Measurements from ENCODE around the gene ZNF652.
"Not testable (repeated sequence)": the region's sequence is repeated elsewhere in the genome, so short reads cannot be mapped to it uniquely, and the experiment has no call there.

The ZNF652 gene

GRCh38 chr17:49361902-49362722 lies at the start of gene ZNF652:
Gene ZNF652 (minus strand): TSS chr17:49362250. CDS start chr17:49317725, 44,525 bp downstream.
- in situ Hi-C loops (cut with MboI; ENCODE audit: low sequenced_read_pairs), result no loop called here

- in situ Hi-C loops (cut with MboI; ENCODE audit: low sequenced_read_pairs), result loop anchor here (25.0 kb wide), 1 partner anchor 278 kb away; the partner anchor contains the start of gene SPOP
Observed at GRCh38 chr17:49409066-49409465, 47.0 kb upstream of the ZNF652 start.

- in situ Hi-C loops (cut with MboI; ENCODE audit: low sequenced_read_pairs), result loop anchor here (25.0 kb wide), 1 partner anchor 279 kb away; the partner anchor contains the start of gene SPOP
Observed at GRCh38 chr17:49407981-49408501, 46.0 kb upstream of the ZNF652 start.

- in situ Hi-C loops (cut with MboI; ENCODE audit: low sequenced_read_pairs), result loop anchor here (25.0 kb wide), 1 partner anchor 280 kb away; the partner anchor contains the start of gene SPOP
Observed at GRCh38 chr17:49407086-49407485, 45.0 kb upstream of the ZNF652 start.

DNA sequence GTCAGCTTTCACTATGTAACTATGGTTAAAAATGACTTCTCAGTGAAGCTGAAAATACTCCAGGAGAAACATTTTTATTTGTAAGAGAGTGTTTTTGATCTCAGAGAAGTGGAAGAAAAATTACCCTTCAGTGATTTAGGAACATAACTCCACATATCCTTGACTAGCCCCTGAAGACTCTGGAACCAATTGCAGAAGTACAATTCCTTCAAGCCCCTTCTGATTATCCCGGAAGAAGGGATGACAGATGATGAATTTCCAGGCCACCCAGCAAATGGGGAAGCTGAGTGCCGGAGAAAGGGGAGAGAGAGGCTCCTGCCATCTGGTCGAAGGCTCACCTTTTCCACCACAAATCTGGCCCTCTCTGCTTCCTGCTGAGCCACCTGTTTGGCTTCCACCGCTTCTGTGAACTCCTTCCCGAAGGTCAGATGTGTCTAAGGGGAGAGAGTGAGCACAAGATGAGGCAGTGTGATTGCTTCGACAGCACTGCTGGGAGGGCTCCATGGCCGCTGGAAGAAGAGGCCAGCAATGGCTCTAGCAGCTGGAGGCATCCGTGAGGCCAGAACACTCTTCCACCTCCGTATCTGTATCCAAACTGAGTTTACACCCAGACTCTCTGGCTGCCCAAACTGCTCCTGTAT lies 44.5 kb upstream of the ZNF652 start:
- in situ Hi-C loops (cut with MboI; ENCODE audit: low sequenced_read_pairs), result loop anchor here (25.0 kb wide), 1 partner anchor 281 kb away; the partner anchor contains the start of gene SPOP

- in situ Hi-C loops (cut with MboI; ENCODE audit: low sequenced_read_pairs), result loop anchor here (25.0 kb wide), 1 partner anchor 282 kb away; the partner anchor contains the start of gene SPOP
Observed at GRCh38 chr17:49404906-49405305, 42.9 kb upstream of the ZNF652 start.

GRCh38 chr17:49404361-49404760 lies 42.3 kb upstream of the ZNF652 start:
- in situ Hi-C loops (cut with MboI; ENCODE audit: low sequenced_read_pairs), result loop anchor here (25.0 kb wide), 1 partner anchor 283 kb away; the partner anchor contains the start of gene SPOP

- in situ Hi-C loops (cut with MboI; ENCODE audit: low sequenced_read_pairs), result loop anchor here (25.0 kb wide), 1 partner anchor 284 kb away; the partner anchor contains the start of gene SPOP
Observed at GRCh38 chr17:49403514-49404289, 41.7 kb upstream of the ZNF652 start.

DNA sequence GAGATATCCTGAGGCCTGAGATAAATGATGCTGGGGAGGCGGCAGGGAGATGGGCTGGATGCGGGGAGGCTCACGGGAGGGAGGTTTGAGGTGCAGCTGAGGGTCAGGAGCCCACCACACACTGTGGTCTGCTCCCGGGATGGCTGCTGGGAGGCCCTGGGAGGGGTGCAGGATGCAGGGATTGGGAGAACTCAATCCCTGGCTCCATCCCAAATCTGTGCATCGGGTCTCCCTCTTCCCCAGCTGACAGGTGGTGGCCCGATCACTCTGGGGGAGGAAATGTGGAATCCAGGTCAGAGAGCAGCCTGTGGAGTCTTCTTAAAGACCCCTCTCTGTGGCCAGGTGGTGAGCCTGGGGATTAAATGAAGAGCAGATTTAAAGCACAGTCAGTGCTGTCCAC lies 40.7 kb upstream of the ZNF652 start:
- in situ Hi-C loops (cut with MboI; ENCODE audit: low sequenced_read_pairs), result loop anchor here (25.0 kb wide), 1 partner anchor 285 kb away; the partner anchor contains the start of gene SPOP

GRCh38 chr17:49401971-49402611 lies 40.0 kb upstream of the ZNF652 start:
- in situ Hi-C loops (cut with MboI; ENCODE audit: low sequenced_read_pairs), result loop anchor here (25.0 kb wide), 1 partner anchor 285 kb away; the partner anchor contains the start of gene SPOP

GRCh38 chr17:49399995-49400394 lies 37.9 kb upstream of the ZNF652 start:
- in situ Hi-C loops (cut with MboI; ENCODE audit: low sequenced_read_pairs), result loop anchor here (25.0 kb wide), 1 partner anchor 287 kb away; the partner anchor contains the start of gene SPOP

DNA sequence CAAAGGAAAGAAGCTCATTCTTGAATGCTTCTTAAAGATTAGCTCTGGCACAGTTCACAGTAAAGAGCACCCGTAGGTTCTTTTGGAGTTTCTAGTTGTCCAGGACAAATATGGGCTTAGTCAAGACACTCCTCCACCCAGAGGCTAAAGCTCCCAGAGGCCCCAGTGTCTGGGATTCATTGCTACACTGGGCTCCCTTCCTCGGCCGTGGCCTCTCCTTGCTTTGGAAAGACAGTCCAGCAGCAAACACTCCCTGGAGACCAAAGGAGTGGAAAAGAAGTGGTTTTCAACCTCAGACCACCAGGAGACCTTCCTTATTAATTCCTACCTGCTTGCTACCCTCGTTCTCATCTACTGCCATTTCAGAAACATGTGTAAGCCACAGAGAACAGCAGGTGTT lies 35.5 kb upstream of the ZNF652 start:
- in situ Hi-C loops (cut with MboI; ENCODE audit: low sequenced_read_pairs), result no loop called here

GRCh38 chr17:49393491-49394255 lies 31.6 kb upstream of the ZNF652 start:
- in situ Hi-C loops (cut with MboI; ENCODE audit: low sequenced_read_pairs), result no loop called here

DNA sequence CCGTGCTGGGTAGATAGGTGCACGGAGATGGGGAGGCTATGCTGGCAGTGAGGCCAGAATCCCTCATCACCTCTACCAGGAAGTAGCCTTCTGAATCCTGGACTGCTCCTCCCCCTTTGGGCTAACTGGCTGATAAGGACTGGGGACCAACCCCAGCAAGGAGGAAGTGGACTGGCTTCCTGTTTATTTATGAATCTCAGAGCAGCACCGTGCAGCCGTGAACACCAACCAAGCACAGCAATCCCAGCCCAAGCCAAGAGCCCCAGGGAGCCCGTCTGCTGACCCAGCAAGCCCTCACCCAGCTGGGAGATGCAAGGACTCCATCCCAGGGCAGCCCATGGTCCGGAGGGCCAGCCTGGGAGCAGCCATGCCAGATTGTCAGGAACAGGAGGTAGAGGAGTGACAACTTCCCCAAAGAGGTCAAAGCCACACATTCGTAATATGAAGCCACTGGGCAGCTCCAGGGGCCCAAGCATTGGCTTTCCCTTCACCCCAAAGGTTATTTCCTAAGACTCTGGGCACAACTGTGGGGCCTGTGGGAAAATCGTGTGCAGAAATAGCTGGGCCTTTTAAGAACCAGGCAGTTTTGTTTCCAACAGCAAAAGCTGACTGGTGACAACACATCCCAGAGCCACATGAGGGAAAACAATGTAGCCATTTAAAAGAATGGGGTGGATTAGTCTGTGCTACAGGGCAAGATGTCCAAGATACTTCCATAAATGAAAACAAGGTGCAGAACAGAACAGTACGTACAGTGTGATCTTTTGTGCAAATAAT lies 28.7 kb upstream of the ZNF652 start:
- in situ Hi-C loops (cut with MboI; ENCODE audit: low sequenced_read_pairs), result no loop called here

DNA sequence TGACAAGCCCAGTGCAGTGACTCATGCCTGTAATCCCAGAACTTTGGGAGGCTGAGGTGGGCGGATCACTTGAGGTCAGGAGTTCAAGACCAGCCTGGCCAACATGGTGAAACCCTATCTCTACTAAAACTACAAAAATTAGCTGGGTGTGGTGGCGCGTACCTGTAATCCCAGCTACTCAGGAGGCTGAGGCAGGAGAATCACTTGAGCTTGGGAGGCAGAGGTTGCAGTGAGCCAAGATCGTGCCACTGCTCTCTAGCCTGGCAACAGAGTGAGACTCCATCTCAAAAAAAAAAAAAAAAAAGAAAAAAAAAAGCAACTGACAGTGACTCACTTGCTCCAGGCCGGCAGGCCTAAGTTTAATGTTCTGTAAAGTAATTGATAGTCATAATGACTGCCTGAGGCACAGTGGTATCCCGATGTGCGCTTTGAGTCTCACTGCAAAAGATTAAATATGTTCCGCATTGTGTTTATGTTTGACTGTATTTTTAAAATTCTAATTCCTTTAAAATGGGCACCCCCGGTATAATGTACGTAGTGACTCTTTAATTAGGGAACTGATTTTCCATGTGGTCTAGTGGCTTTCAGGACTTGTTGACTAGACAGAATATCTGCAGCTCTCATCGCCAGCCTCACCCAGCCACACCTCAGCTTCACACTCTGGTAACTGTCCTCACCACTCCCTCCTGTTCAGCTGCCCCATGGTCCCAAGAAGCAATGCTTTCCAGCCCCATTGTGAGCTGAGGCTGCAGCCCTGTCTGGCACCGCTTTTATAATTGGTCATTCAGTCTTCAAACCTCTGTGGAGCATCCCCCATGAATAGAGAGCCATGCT lies 27.7 kb upstream of the ZNF652 start:
- in situ Hi-C loops (cut with MboI; ENCODE audit: low sequenced_read_pairs), result not testable (repeated sequence)

DNA sequence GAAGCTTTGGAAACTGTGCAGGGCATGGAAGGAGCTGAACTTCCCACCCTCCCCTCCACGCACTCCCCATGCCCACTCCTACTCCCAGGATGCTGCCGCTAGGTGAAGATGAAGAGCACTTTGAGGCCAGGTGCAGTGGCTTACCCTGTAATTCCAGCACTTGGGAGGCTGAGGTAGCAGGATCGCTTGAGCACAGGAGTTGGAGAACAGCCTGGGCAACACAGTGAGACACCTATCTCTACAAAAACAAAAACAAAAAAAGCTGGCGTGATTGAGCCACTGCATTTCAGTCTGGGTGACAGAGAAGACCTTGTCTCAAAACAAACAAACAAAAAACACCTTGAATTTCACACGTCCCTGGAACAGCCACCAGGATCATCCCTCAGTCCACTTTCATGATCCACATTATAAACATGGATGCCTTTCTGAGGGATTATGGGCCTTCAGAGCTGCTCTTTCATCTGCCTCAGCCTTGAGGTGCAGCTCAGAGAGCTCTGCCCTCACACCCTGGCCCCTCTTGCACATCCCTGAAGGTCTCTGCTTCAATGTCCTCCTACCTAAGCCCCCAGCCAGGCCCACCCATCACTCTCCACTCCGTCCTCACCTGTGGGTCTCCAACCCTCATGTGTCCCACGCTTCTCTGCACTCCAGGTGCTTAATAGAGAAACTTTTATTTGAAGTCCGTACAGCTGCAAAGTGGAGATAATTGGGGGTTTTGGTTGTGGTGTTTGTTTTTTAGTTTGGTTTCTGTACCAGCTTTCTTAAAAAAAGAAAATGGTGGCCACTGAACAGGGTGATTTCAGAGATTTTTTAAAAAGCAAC lies 26.9 kb upstream of the ZNF652 start:
- in situ Hi-C loops (cut with MboI; ENCODE audit: low sequenced_read_pairs), result no loop called here

DNA sequence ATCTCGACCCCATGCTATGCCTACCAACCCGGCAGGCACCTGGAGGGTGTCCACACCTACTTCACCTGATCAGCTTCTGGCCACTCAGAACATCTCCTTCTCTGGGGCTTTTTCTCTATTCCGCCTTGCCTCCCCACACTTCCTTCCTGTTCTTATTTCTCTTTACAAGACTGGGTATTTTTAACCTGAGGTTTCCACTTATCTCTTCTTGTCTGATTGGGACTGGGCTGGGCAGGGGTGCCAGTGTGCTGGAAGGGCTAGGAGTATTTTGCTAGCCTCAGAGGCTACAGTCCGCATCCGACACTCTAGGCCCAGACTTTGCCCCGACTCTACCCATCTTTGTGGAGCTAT lies 26.2 kb upstream of the ZNF652 start:
- in situ Hi-C loops (cut with MboI; ENCODE audit: low sequenced_read_pairs), result no loop called here

Data from HL-60/S4 treated with phorbol 12-myristate 13-acetate at 8.2 ng/mL for 4 days and 3 days (cell line).